HL-60/S4 treated with phorbol 12-myristate 13-acetate at 8.2 ng/mL for 4 days and 3 days (cell line): Measurements from ENCODE around the gene ST6GAL1.

Experiments used
- in situ Hi-C: fragments of 300-500 bp; cut with MboI; formaldehyde crosslinking; loops from 2 replicates; pipeline ENCODE4 v1.15.0; 2022; ENCODE audit warnings: low sequenced_read_pairs

Gene ST6GAL1

DNA sequence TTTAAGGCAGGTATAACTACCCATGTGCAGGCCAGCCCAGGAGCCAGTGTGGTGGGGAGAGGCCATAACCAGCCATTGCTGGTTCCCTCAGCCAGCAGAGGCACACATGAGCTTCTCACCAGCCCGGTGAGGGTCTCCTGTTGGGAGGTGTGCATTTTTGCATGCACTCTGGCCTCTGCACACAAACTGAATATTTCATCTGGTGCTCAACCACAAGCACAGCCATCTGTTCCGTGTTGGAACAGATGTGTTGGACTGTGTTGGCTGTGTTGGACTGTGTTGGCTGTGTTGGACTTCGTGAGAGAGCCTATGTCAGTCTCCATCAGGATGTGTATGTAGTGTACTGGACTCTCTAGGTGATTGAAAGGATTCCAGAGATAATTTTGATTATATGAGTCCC is 141.8 kb downstream of the ST6GAL1 start:
- in situ Hi-C loops, result no loop called here

DNA sequence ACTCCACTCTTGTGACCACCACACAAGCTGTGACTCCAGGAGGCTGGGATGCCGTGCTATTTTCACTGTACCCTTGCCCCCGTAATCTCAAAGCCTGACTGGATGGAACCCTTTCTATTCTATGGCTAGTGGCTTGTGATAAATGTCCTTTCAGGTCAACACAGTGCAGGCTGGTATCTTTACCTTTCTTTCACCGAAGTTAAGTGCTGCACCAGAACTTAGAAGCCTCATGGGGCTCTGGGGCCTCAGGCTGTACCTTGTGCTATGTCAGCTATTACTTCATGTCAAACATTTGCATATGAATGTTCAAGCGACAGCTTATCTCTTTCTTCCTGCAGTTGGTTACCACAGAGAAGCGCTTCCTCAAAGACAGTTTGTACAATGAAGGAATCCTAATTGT is 142.2 kb downstream of the ST6GAL1 start:
- in situ Hi-C loops, result no loop called here

DNA sequence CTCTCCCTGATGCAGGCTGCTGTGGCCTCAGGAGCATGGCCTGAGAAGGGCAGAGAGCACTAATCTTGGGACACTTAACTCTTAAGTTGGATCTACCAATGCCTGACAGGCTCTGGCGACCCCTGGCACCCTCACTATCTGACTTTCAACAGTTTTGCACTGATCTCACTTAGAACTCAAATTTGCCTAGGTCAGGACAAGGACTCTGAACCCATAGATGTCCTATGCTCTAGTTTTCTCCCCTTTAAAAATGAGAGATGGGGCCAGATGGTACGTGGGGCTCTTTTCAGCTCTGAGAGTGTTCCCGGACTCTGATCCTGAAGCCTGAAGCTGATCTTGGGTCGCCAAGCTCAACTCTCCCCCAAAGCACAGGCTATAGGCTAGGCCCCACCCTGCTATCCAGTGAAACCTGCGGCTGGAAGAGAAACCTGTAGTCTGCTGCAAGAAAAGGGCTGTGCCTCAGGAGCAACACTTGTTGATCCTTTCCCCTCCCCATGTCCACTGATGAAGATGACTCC is 143.3 kb downstream of the ST6GAL1 start:
- in situ Hi-C loops, result no loop called here

DNA sequence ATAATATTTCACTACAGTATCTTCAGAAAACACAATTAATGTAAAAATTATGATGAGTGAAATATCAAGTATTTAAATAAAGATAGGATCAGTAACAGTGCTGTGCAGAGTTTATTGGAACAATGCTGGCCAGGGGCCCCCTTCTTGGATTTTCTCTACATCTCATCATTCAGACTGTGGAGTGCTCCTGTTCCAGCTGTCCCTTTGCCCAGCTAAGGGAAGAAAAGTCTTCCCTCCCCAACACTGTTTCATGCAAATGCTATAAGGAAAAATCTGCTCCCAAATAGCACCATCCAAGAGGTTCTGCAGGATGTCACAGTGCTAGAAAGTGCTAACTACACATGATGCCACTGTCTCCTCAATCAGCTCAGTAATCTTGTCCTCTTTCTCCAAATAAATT is 144.5 kb downstream of the ST6GAL1 start:
- in situ Hi-C loops, result no loop called here

DNA sequence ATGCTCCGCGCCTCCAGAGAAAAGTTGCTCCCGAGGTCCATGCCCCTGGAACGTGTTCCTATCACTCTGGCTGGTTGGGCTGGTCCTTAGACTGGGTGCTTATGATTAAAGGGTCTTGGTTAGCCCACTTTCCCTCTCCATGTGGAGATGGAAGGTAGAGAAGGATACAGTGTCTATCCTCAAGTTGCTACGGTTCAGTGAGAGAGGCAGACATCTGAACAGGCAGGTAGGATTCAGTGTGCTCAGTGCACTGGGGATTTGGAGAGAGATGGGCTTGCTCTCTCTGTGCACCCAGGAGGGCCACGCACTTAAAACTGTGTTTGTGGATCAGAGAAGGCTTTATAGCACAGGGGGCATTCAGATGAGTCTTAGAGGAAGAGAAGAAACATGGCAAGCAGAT is 146.0 kb downstream of the ST6GAL1 start:
- in situ Hi-C loops, result no loop called here

DNA sequence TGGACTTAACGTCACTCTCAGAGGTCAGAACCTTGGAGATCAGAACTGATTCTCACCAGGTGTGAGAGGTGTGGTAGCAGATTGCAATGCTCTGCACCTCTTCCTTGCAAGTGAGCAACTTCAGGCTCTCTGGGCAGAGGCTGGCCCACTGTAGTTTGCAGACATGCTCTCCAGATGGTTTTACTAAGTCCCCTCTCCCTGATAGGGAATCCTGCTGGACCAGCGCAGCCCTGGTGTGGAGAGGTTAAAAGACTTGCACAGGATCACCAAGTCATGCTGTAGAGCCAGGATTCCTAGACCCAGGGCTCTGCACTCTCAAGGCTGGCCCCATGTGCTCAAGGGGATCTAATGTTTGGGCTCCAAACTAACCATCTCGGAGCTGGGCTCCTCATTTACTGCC is 146.8 kb downstream of the ST6GAL1 start:
- in situ Hi-C loops, result no loop called here

DNA sequence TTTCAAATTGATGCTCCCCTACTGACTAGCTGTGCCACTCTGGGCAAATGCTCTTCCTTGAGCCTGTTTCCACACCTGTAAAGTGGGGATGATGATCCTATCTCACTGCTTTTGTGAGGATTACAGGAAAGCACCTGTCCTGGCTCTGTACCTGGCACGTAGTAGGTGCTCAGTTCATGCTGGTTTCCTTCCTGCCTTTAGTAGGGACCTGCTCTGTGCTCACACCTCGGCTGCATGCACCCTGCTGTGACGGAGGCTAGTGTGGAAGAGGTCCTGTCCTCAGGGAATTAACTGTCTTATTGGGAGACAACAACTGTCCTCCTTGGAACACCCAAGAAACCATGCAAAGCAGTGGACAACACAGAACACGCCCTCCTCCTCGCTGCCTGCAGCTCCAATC is 147.2 kb downstream of the ST6GAL1 start:
- in situ Hi-C loops, result no loop called here

DNA sequence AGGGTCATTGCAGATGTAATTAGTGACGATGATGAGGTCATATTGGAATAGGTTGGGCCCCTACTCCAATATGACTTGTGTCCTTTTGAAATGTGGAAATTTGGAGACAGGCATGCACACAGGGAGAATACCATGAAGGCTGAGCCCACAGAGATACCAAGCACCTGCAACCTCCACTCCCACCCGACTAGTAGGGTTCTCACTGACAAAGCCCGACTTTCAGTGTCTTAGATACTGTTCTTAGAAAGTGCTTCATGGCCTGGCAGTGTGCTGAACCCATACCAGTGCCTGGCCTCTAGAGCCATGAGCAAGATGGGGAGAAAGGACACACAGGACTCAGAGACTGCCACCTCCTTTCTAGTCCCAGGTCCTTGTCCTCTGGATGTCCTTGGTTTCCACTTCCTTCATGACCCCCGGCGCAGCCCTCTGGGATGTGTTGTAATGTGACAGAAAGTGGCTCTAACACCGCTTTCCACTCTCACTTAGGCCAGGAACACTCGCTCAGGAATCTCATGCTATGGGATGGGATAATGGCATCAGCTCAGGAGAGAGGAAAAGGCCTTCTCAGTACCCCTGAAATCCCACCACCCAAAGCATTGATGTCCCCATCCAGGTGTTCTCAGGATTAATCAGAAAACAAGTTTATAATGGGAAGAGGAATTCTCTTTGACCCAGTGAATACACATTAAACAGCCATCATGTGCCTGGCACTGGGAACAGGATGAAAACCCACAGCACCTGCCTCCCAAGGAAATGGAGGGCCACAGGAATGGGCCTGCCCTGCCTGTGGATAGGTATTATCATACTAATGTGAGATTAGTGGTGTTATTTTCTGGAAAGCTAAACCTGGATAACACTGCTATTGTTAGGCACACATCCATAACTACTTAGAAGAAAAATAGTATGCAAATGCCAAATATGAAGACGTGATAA is 149.0 kb downstream of the ST6GAL1 start:
- in situ Hi-C loops, result no loop called here

DNA sequence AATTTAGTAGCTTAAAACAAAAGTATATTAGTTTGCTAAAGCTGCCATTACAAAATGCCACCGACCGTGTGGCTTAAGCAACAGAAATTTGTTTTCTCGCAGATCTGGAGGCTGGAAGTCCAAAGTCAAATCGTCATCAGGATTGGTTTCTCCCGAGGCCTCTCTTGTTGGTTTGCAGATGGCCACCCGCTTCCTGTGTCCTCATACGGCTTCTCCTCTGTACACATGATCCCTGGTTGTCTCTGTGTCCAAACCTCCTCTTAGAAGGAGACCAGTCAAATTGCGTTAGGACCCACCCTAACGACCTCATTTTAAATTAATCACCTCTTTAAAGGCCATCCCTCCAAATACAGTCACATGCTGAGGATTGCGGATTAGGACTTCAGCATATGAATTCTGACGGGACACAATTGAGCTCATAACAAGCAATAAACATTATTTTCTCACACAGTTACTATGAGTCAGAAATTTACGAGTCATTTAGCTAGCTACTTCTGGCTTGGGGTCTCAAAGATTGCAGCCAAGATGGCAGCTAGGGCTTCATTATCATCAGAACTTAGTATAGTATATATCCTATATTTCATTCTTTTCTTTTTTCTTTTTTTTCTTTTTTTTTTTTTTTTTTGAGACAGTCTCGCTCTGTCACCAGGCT is 150.6 kb downstream of the ST6GAL1 start:
- in situ Hi-C loops, result no loop called here

DNA sequence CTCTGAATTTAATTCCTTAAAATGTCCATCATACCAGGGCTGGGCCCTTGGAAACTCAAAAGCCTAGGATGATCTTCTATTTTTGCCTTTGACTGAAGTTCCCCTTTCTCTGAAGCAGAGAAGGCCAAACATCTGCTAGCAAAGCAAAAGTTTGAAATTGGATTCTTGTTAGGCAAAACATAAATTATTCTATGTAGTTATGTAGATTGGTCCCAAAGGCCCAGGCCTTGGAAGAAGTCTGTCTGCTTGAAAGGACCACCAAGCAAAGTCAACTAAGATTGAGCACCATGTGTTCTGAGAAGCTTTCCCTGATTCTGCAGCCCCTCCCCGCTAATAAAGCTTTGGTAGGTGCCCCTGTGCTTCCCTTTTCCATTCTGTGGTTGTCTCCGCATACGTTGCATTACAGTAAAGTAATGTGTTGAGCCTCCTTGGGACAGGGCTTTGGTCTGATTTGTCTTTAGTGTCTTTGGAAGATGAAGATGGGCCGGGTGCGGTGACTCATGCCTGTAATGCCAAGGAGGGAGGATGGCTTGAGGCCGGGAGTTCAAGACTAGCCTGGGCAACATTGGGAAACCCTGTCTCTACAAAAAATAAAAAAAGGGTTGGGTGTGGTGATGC is 152.5 kb downstream of the ST6GAL1 start:
- in situ Hi-C loops, result no loop called here

DNA sequence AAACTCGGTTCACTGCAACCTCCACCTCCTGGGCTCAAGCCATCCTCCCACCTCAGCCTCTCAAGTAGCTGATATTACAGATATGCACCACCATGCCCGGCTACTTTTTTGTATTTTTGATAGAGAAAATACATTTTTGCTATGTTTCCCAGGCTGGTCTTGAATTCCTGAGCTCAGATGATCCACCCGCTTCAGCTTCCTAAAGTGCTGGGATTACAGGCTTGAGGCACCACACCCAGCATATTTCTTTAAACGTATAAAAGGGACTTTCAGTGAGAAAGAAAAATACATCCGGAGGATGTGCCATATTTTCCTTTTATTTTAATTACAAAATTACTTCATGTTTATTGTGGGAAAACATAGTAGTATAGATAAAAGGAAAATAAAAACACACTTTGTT is 153.8 kb downstream of the ST6GAL1 start:
- in situ Hi-C loops, result no loop called here

DNA sequence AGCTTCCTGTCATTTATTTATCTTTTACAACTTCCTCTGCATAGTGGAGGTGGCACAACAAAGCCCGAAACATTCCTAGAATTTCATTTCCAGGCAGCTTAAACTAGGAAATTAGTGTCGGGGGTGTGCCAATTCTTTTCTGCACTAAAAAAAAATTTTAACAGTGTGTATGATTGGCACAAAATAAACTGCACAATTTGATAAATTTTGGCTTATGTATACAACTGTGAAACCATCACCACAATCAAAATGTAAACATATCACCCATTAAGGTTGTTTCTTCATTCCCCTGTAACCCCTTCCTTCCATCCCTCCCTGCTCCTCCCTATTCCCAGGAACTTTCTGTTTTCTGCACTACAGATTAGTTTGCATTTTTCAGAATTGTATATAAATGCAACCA is 154.3 kb downstream of the ST6GAL1 start:
- in situ Hi-C loops, result no loop called here

DNA sequence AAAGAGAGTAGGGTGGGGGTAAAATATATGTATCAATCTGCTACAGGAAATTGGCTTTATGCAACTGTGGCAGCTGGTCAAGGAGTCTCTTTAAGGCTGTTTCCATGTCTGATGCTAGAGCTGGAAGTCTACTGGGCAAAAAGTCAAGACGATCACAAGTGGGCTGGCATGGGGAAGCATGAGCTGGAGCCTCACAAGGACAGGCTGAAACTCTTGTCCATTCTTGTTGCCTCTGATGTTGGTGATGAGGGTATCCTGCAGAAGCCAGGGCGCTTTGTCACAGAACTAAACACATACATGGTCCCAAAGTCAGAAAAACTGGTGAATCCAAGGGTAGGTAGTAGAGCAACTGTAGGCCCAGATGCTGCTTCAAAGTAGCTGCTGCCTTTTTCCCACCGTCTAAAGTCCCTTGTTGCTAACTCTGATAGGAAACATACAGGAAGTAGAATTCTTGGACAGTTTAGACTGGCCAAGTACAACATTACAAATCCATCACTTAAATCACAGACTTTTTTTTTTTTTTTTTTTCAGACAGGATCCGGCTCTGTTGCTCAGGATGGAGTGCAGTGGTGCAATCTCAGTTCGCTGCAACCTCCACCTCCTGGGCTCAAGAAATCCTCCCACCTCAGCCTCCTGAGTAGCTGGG is 154.8 kb downstream of the ST6GAL1 start:
- in situ Hi-C loops, result no loop called here

DNA sequence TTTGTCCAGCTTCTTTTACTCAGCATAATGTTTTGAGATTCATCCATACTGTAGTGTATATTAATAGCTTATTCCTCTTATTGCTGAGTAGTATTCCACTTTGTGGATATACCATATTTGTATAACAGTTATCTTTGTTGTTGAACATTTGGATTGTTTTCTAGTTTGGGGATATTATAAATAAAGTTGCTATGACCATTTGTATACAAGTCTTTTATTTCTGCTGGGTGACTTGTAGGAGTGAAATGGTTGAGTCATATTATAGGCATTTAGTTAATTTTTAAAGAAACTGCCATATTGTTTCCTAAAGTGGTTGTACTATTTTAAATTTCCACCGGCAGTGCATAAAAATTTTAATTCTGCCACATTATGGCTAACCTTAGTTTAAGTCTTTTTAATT is 155.6 kb downstream of the ST6GAL1 start:
- in situ Hi-C loops, result no loop called here

DNA sequence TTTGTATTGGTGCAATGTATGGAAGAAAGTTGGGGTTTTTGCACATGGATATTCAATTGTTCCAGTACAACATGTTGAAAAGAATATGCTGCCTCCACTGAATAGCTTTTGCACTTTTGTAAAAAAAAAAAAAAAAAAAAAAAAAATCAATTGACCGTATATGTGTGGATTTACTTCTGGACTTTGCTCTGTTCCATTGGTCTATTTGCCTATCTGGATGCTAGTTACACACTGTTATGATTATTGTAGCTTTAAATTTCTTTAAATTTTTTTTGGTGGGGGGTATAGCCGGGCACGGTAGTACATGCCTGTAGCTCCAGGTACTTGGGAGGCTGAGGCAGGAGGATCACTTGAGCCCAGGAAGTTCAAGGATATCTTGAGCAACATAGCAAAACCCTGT is 156.5 kb downstream of the ST6GAL1 start:
- in situ Hi-C loops, result no loop called here

DNA sequence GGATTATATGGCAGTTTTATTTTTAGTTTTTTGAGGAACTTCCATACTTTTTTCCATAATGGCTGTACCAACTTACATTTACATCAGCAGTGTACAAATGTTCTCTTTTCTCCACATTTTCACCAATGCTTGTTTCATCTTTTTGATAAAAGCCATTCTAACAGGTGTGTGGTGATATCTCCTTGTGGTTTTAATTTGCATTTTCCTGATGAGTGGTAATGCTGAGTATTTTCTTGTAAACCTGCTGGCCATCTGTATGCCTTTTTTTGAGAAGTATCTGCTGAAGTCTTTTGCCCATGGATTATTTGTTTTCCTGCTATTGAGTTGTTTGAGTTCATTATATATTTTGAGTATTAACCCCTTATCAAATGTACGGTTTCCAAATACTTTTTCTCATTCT is 158.4 kb downstream of the ST6GAL1 start:
- in situ Hi-C loops, result no loop called here

DNA sequence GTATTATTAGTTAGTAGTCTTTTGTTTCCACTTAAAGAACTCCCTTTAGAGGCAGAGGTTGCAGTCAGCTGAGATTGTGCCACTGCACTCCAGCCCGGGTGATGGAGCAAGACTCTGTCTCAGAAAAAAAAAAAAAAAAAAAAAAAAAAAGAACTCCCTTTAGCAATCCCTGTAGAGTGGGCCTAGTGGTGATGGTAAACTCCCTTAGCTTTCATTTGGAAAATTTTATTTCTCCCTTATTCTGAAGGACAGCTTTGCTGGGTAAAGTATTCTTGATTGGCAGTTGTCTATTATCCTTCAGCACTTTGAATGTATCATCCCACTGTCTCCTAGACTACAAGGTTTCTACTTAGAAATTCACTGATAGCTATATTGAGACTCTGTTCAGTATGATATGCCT is 163.0 kb downstream of the ST6GAL1 start:
- in situ Hi-C loops, result no loop called here

DNA sequence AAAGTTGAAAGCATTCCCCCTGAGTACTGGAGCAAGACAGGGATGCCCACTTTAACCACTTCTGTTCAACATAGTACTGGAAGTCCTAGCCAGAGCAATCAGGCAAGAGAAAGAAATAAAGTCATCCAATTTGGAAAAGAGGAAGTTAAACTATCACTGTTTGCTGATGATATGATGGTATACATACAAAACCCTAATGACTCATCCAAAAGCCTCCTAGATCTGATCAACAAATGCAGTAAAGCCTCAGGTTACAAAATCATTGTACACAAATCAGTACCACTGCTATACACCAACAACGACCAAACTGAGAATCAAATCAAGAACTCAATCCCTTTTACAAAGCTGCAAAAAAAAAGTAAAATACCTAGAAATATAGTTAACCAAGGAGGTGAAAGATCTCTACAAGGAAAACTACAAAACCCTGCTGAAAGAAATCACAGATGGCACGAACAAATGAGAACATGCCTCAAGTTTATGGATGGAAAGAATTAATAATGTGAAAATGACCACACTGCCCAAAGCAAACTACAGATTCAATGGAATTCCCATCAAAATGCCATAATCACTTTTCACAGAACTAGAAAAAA is 168.7 kb downstream of the ST6GAL1 start:
- in situ Hi-C loops, result no loop called here

DNA sequence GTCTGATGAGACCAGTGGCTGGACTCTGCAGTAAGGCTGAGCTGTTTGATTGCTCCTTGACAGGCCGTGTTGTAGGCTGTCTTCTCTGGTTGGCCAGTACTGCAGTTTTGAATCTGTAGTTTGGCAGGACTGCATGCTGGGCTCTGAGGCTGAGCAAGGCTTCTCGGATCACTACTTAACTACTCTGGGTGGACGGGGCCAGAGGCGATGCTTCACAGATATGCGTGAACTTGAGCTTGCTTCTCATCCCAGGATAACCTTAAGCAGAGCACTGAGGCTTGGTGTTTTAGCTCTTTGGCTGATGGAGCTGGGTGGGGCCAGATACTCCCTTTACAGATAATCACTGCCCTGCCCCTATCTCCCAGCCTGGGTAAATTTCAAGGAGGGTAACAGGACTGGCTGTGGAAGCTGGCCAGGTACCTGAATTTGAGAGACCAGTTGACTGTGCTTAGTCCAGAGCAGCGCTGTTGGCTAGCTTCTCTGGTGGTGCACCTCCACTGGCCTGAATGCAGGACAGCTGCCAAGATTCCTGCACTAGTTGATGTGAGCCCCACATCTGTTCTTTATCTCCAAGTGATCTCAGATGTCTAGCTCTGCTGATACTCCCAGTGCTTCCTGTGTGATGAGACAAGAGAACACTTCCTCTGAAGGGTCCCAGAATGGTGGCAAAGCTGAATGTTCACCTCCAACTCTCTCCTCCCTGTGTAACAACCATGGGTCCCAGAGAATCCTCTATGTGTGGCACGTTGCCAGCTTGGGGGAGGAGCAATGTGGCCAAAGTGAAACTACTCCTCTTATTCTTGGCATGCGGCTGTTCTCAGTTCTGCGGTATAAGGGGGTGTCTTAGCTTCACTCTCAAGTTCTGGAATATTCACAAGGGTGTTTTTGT is 171.1 kb downstream of the ST6GAL1 start:
- in situ Hi-C loops, result no loop called here

DNA sequence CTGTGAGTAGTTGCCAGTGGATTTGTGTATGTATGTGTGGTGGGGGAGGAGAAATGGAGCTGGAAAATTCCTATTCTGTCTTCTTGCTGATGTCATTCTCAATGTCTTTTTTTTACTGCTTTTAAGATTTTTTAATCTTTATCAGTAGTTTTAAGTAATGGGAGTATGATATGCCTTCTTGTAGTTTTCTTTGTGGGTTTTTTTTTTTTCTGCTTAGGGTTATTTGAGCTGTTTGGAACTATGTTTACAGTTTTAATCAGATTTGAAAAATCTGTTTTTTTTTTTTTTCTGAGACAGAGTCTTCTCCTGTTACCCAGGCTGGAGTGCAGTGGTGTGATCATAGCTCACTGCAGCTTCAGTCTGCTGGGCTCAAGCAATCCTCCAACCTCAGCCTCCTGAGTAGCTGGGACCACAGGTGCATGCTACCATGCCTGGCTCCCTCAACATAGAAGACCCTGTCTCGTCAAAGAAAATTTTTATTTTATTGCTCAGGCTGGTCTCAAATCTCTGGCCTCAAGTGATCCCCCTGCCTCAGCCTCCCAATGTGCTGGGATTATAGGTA is 171.8 kb downstream of the ST6GAL1 start:
- in situ Hi-C loops, result no loop called here
